Measurements from ENCODE around the gene UBE2H. TPM values are rescaled to one million over a fixed set of nuclear protein-coding genes. Genes with fewer than 3 reads are reported as not detected.

Gene UBE2H
- total RNA-seq, 3 donors from 2014 or later = 39.6 to 85.9 (median 40.0) TPM

- intact Hi-C loops (cut with DNase I, micrococcal nuclease) = no loop called here
- no peaks in the 10 kb centered on the region for H3K36me3 ChIP-seq (ENCODE audit: low read depth)
- peaks cover 7% of the 10 kb centered on the region for H3K4me1 ChIP-seq (ENCODE audit: low read depth)
- ATAC-seq = no peak
- no peak for TF ChIP-seq CTCF (IDR thresholded peaks at IDR 0.05)
- no peak overlapping the region for H3K4me3 ChIP-seq
- no peak for DNase-seq
- H3K9me3 ChIP-seq = no peaks in the 10 kb centered on the region
Measured at GRCh38 chr7:129875160-129875559, 77.6 kb downstream of the UBE2H start.

GRCh38 chr7:129874722-129875121, 78.0 kb downstream of the UBE2H start:
- ATAC-seq = no peak
- Histone ChIP-seq H3K9me3 (no peaks in the 10 kb centered on the region), H3K4me3 (no peak overlapping the region), H3K36me3 (ENCODE audit: low read depth) (no peaks in the 10 kb centered on the region), H3K4me1 (ENCODE audit: low read depth) (peaks cover 7% of the 10 kb centered on the region)
- no peak for DNase-seq
- TF ChIP-seq CTCF (IDR thresholded peaks at IDR 0.05) = no peak
- intact Hi-C loops (cut with DNase I, micrococcal nuclease) = no loop called here

GRCh38 chr7:129872054-129872453, 80.7 kb downstream of the UBE2H start:
- no peak for DNase-seq
- intact Hi-C loops (cut with DNase I, micrococcal nuclease) = no loop called here
- Histone ChIP-seq H3K36me3 (ENCODE audit: low read depth) (no peaks in the 10 kb centered on the region), H3K4me3 (no peak overlapping the region), H3K9me3 (no peaks in the 10 kb centered on the region), H3K4me1 (ENCODE audit: low read depth) (no peaks in the 10 kb centered on the region)
- ATAC-seq = no peak
- no peak for TF ChIP-seq CTCF (IDR thresholded peaks at IDR 0.05)

GRCh38 chr7:129870668-129871067, 82.1 kb downstream of the UBE2H start:
- no peak for ATAC-seq
- intact Hi-C loops (cut with DNase I, micrococcal nuclease) = no loop called here
- Histone ChIP-seq H3K36me3 (ENCODE audit: low read depth) (no peaks in the 10 kb centered on the region), H3K4me1 (ENCODE audit: low read depth) (no peaks in the 10 kb centered on the region), H3K4me3 (no peak overlapping the region), H3K9me3 (no peaks in the 10 kb centered on the region)
- DNase-seq = no peak
- no peak for TF ChIP-seq CTCF (IDR thresholded peaks at IDR 0.05)

GRCh38 chr7:129866251-129866650, 86.5 kb downstream of the UBE2H start:
- intact Hi-C loops (cut with DNase I, micrococcal nuclease) = no loop called here
- H3K4me1 ChIP-seq (ENCODE audit: low read depth) = no peaks in the 10 kb centered on the region
- H3K36me3 ChIP-seq (ENCODE audit: low read depth) = no peaks in the 10 kb centered on the region
- H3K9me3 ChIP-seq = no peaks in the 10 kb centered on the region
- ATAC-seq = no peak
- DNase-seq = no peak
- no peak for TF ChIP-seq CTCF (IDR thresholded peaks at IDR 0.05)
- no peak overlapping the region for H3K4me3 ChIP-seq

GRCh38 chr7:129865925-129866201, 86.9 kb downstream of the UBE2H start:
- ATAC-seq (no peak), DNase-seq (no peak)
- no peaks in the 10 kb centered on the region for H3K36me3 ChIP-seq (ENCODE audit: low read depth)

More at GRCh38 chr7:129865925-129866201, 86.9 kb downstream of the UBE2H start:
- Histone ChIP-seq H3K9me3 (no peaks in the 10 kb centered on the region), H3K4me1 (ENCODE audit: low read depth) (no peaks in the 10 kb centered on the region), H3K4me3 (no peak overlapping the region)
- intact Hi-C loops (cut with DNase I, micrococcal nuclease) = no loop called here
- no peak for TF ChIP-seq CTCF (IDR thresholded peaks at IDR 0.05)
